HG03064 (cell line): ENCODE measurements around the gene C1QA.

ENCODE experiments used
- ATAC-seq: cut with Tn5 transposase; IDR thresholded peaks from one replicate; pipeline ENCODE4 v1.9.1; 2021; ENCODE audit warnings: low read depth; ENCODE audit not compliant: unreplicated experiment

The C1QA gene

DNA sequence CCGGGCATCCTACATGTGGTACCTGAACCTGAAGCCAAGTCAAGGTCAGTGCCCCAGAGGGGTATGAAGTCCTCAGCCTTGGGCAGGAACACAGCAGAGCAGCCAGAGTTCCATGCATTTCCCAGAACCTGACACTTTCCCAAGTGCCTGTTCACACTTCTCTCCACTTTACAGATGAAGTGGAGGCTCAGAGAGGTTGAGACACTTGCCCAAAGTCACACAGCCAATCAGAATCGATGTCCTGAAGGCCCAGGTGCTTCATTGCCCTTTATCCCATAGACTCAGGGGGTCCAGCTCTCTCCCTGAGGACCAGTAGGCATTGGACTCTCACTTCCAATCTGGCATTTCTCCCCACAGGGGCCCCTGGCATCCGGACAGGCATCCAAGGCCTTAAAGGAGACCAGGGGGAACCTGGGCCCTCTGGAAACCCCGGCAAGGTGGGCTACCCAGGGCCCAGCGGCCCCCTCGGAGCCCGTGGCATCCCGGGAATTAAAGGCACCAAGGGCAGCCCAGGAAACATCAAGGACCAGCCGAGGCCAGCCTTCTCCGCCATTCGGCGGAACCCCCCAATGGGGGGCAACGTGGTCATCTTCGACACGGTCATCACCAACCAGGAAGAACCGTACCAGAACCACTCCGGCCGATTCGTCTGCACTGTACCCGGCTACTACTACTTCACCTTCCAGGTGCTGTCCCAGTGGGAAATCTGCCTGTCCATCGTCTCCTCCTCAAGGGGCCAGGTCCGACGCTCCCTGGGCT is 2.2 kb downstream of the C1QA start:
- no peak for ATAC-seq

DNA sequence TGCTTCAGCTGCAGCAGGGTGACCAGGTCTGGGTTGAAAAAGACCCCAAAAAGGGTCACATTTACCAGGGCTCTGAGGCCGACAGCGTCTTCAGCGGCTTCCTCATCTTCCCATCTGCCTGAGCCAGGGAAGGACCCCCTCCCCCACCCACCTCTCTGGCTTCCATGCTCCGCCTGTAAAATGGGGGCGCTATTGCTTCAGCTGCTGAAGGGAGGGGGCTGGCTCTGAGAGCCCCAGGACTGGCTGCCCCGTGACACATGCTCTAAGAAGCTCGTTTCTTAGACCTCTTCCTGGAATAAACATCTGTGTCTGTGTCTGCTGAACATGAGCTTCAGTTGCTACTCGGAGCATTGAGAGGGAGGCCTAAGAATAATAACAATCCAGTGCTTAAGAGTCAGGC is 2.9 kb downstream of the C1QA start:
- no peak for ATAC-seq

DNA sequence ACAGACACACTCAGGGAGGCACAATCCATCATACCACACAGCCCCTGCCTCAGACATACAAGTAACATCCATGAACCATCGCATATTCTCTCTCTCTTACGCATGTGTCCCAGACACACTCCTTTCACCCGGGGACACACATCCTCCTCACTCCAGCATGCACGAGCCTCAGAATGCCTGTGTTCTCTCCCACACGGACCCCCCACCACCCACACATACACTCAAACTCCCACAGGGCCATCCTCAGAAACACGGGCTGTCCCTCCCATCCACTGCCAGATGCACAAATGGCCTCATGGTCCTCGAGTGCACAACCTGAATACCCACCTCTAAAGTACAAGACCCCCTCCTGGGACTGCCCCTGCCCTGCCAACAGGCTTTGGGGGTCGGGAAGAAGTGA is 4.8 kb downstream of the C1QA start:
- no peak for ATAC-seq

DNA sequence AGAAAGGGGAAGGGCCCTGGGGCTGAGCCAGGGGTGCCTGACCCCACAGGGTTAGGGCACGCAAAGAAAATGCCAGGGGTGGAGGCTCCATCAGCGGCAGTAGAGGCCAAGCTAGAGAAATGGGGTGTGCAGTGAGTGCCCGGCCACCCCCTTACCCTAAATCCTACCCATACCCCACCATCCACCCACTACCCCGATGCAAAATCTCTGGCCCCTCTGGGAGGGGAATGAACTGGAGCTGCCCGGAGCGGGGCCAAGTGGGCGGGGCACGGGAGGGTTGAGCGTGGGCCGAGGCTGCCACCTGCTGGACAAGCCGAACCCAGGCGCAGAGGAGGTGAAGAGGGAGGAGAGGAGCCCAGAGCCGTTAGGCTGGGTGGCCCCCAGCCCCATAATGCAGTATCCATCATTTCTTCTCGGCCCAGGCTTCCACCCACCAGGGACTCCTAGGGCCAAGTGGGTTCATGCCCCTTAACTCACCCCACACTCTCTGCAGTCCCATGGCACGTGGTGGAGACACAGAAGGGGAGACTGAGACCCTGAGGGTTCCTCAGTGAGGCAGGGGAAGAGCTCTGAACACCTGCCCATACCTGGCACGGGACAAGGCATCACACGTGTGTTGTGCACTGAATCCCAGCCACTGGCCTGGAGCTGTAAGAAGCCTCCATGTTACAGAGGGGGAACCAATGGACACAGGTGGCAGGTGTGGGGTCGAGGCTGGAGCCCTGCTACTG is 5.6 kb downstream of the C1QA start:
- no peak for ATAC-seq

DNA sequence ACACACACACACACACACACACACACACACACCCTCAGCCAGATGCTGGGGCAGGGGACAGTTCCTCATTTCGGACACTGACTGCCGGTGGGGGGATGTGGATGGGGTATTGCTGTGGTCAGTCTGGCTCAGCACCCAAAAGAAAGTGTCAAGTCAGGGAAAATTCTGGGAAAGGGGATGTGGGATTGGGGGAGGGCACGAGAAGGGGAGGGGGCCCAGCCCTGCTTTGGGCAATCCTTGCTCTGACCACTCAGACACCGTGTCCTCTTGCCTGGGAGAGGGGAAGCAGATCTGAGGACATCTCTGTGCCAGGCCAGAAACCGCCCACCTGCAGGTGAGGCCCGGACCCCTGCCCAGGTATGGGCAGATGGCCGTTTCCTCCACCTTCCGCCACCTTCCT is 7.0 kb downstream of the C1QA start, which contains the start of gene C1QC:
TSS of gene C1QC (plus strand) at position 253 of the 400 bp plus-strand sequence. CDS start 391 bp downstream, outside the sequence.
- no peak for ATAC-seq

DNA sequence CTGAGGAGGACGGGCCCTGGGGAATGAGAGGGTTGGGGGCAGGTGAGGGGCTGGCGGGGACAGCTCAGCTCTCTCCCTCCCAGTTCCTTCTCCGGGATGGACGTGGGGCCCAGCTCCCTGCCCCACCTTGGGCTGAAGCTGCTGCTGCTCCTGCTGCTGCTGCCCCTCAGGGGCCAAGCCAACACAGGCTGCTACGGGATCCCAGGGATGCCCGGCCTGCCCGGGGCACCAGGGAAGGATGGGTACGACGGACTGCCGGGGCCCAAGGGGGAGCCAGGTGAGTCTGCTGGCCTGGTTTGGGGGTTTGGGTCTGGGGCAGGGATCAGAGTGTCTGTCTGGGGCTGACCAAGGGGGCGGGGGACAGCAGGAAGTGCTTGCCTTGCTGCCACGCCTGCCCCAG is 7.5 kb downstream of the C1QA start:
- no peak for ATAC-seq

DNA sequence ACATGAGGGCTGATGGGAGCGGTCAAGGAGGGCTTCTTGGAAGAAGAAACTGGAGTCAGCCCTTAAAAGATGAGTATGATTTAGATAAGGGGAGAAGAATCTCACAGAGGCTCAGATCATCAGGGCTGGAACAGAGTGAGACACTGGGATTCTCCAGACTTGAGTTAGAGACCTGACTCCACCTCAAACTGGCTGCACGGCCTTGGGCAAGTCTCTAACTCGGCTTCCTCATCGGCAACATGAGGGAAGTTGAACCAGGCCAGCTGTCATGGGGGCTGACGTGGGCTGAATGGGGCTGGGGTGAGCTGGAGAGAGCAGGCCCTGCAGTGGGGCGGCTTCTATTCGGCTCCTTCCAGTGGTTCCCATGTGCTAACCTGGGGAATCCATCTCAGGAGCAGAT is 9.5 kb downstream of the C1QA start:
- no peak for ATAC-seq

DNA sequence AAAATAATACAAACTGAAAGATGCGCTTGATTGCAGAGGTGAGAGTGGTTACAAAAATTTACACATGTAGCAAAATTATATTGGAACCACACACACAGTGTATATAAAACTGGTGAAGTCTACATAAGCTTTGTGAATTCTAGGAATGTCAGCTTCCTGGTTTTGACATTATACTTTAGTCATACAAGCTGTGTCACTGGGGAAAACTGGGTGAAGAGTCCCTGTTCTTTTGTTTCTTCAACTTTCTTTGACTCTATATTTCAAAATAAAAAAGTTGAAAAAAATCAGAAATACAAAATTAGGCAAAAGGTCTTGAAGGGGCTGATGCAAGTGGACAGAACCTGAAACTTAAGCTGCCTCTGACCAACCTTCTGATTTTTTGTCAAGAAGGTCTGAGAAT is 10.0 kb downstream of the C1QA start:
- ATAC-seq, result no peak

DNA sequence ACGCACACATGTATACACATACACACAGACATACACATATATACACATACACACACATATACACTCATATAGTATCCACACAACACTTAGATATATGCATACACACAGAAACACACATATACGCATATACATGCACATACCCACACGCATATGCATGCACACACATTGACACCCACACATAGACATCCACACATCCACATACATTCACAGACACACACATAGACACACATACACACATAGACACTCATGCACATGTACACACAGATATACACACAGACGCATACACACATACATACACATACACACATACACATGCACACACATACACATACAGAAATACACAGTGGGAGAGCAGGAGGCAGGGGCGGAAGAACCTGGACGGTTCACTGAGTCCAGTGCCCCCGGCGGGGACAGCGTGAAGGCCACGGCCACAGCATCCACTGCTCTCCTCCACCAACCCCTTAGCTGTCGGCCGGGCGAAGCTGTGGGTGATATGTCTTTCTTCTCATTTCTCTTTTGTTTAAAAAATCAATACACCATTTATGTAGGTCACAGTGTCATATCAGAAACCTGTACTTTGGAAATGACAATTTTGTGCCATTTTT is 13.8 kb downstream of the C1QA start:
- ATAC-seq, result no peak

DNA sequence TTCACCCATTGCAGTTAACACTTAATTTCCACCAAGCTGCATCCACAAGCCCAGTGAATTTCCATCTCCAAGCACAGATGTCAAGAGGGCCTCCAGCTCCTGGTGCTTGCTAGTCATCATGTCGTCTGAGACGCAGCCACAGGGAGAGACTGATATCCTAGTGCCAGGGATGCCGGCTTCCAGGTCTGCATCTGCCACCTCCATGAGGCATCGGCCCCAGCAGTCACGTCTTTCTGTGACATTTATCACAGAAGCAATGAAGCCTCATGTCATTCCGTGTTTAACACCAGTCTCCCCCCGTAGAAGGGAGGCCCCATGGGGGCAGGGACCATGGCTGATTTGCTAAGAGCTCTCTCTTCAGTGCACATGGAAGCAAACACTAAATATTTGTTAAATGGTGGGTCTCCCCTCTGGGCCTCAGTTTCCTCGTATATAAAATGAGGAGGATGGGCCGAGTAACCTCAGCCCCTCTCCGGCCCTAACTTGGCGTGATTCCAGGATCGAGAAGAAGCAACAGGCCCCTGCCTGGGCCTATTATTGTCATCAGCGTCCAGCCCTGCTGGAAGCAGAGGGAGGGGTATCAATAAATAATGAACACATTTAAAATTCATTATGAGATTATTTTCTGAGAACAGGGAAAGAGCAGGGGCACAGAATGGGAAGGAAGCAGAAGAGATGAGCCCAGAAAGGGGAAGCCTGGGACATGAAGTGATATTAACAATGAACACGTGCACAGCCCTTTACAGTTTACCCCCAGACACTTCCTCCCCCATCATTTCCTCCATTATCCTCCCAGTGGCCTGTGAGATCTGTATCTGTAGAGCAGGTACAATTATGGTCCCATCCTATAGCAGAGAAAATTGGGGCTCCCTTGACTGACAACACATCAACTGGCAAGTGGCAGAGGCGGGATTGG is 15.8 kb downstream of the C1QA start:
- ATAC-seq, result no peak

DNA sequence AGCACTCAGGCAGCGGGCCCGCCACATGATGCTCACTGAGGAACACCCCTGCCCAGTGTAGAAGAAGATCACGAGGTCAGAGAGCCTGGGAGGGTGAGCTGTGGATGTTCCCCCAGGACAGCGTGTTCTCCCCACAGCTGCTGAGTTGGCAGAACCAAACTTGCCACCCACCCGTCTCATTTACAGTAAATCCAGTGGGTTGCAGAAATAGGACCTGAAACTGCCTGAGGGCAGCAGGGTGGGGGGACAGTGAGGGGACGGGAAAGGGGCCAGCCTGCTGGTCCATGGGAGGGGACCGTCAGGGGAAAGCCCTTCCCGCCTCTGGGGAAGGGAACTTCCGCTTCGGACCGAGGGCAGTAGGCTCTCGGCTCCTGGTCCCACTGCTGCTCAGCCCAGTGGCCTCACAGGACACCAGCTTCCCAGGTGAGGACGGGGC is 16.5 kb downstream of the C1QA start, which contains the start of gene C1QB:
TSS of gene C1QB (plus strand) at position 356 of the 436 bp plus-strand sequence. CDS start 6,227 bp downstream, outside the sequence.
- no peak for ATAC-seq

DNA sequence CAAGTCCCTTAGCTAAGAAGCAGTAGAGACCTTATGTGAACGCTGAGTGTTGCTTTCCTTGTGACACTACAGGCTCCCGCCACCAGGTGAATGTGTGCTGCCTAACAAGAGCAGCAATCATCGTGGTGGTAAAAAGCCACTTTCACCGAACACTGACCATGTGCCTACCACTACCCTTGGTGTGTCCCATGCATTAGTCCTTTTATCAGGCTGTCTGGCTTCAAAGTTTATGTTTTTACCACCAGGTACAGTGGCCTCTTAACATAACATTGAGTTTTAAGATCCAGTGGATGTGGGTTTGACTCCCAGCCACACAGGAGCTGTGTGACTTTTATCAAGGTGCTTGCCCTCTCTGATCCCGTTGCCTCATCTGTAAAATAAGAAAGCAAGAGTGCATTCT is 18.3 kb downstream of the C1QA start:
- no peak for ATAC-seq

DNA sequence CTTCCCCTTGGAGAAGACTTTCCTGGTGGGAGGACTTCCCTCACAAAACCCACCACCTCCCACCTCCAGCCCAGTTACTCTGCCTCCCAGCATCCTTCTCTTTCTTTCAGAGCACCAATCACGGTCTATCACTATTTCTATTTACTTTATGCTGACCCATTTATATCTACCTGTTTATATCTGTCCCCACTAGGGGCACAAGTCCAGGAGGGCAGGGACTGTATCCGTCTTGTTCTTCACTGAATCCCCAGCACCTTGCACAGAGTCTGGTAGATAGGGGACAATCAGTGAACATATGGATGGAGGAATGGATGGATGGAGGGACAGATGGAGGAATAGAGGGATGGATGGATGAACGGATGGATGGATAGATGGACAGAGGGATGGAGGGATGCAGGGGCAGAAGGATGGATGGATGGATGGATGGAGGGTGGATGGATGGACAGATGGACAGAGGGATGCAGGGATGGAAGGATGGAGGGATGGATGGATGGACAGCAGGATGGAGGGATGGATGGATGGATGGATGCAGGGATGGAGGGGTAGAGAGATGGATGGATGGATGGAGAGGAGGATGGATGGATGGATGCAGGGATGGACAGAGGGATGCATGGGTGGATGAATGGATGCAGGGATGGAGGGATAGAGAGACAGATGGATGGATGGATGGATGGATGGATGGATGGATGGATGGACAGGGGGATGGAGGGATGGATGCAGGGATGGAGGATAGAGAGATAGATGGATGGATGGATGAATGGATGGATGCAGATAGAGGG is 22.1 kb downstream of the C1QA start:
- ATAC-seq, result no peak

DNA sequence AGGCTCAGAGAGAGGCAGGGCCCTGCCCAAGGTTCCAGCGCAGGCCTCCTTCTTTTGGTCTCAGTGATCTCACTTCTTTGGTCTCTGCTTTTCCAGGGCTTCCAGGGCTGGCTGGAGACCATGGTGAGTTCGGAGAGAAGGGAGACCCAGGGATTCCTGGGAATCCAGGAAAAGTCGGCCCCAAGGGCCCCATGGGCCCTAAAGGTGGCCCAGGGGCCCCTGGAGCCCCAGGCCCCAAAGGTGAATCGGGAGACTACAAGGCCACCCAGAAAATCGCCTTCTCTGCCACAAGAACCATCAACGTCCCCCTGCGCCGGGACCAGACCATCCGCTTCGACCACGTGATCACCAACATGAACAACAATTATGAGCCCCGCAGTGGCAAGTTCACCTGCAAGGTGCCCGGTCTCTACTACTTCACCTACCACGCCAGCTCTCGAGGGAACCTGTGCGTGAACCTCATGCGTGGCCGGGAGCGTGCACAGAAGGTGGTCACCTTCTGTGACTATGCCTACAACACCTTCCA is 24.4 kb downstream of the C1QA start:
- ATAC-seq, result no peak

DNA sequence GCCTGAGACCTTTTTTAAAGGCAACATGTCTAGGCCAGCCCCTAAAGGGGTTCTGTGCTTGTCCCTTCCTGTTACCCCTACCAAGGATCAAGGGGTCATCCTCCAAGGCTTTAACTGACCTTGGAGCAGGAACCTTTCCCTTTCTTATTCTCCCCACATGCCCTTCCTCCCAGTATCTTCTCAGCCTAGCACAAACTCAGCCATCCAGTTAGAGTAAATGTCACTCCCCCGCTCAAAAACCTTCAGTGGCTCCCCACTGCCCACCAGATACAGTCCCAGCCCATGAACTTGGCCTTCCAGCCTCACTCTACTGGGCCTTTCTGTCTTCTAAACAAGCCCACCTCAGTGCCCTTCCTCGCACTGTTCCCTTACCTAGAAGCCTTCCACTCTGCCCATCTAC is 25.5 kb downstream of the C1QA start:
- ATAC-seq, result no peak

DNA sequence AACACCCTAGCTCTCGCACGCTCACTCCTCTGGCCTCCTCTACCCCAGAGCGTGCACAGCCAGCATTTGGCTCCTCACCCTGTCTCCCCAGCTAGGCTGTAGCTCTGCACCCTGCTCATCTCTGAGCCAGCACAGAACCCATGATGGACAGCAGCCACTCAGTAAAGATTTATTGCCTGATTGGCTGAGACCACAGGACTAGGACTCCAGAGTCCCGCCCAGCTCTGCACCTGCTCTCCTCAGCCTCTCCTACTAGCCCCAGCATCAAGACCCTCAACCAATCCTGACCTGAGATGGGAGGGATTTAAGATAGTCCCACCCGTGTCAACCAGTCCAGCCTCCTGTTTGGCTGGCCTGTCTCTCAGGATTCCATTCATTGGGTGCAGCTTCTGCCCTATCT is 25.9 kb downstream of the C1QA start:
- ATAC-seq, result no peak

DNA sequence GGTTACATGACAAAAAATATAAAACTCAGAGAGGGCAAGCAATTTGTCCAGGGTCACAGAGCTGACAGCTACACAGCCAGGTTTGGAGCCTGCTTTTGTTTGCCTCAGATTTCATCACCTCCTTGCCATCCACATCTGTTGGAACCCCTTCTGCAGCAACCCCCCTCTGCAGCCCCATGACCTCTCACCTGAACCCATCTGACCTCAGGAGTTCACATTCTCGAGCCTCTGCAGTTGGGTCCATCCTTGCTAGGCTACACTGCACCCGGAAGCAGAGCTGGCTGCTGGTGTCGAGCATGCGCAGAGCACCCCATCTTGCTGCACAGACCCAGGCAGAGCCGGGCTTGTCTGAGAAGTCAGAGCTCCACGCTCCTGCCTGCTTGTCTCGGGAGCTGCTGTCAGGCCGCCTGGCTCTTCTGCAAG is 26.6 kb downstream of the C1QA start:
- ATAC-seq, result no peak

DNA sequence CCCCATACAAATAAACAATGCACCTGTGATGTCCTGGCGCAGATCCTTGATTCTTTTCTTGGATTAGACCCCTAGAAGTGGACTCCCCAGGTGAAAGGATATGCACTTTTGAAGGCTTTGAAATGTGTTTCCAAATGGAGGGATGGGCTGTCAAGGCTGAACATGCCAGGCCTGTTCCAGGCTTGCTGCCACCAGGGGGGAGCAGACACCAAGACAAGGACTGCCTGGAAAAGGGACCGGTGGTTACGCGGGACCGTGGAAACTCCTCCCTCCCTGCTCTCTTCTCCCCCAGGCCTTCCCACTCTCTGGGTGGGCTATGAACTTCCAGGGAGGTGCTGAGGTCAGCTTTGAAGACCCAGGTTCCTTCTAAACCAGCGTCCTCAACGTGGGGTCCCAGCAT is 29.3 kb downstream of the C1QA start:
- no peak for ATAC-seq

DNA sequence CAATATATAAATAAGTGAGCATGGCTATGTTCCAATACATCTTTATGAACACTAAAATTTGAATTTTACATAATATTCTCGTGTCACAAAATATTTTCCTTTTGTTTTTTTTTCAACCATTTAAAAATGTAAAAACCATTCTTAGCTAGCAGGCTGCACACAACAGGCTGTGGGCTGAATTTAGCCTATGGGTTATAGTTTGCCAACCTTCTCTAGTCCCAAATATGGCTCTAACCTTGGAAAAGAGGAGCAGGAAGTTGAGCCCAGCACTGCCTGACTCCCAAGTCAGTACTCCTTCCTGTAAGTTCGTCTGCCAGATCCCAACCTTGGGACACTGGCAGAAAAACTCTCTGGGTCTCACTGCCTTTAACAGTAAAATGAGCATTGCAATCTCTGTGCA is 30.0 kb downstream of the C1QA start:
- no peak for ATAC-seq
